Osteocyte (in vitro differentiated cells): ENCODE data around the gene TMEM33. TPM values are rescaled to one million over a fixed set of nuclear protein-coding genes. Genes with fewer than 3 reads are reported as not detected.

Source experiments
- DNase-seq: peaks from one replicate; pipeline ENCODE4 v3.0.0; 2021; ENCODE audit warnings: mixed read lengths; ENCODE audit not compliant: unreplicated experiment; ENCODE audit errors: extremely low spot score
- H3K27ac Mint-ChIP-seq: one replicate; pipeline ENCODE4 v1.8.0; 2021; ENCODE audit warnings: mild to moderate bottlenecking, mixed read lengths; ENCODE audit not compliant: unreplicated experiment
- H3K27me3 Mint-ChIP-seq: one replicate; pipeline ENCODE4 v1.8.0; 2021; ENCODE audit warnings: mixed read lengths; ENCODE audit not compliant: unreplicated experiment
- H3K36me3 Mint-ChIP-seq: one replicate; pipeline ENCODE4 v1.8.0; 2021; ENCODE audit warnings: mixed read lengths; ENCODE audit not compliant: unreplicated experiment
- H3K4me1 Mint-ChIP-seq: one replicate; pipeline ENCODE4 v1.8.0; 2021; ENCODE audit warnings: mixed read lengths; ENCODE audit not compliant: unreplicated experiment
- H3K4me3 Mint-ChIP-seq: one replicate; pipeline ENCODE4 v1.8.0; 2021; ENCODE audit warnings: mild to moderate bottlenecking, moderate library complexity, mixed read lengths; ENCODE audit not compliant: unreplicated experiment
- H3K9me3 Mint-ChIP-seq: one replicate; pipeline ENCODE4 v1.8.0; 2021; ENCODE audit warnings: mixed read lengths; ENCODE audit not compliant: unreplicated experiment
- total RNA-seq: library from RNA; stranded (reverse); gene quantifications from 2 replicates; pipeline ENCODE4 v1.2.1, GENCODE V29; 2021
- TF ChIP-seq, protein P1 (sequence below): fragments of 200-600 bp; sonication (generic); IDR thresholded peaks from 2 replicates; pipeline ENCODE4 v1.5.0; 2021; ENCODE audit warnings: antibody characterized with exemption, mild to moderate bottlenecking, moderate library complexity

Gene TMEM33
- total RNA-seq, 1 donor from 2014 or later = 54.8 TPM

DNA sequence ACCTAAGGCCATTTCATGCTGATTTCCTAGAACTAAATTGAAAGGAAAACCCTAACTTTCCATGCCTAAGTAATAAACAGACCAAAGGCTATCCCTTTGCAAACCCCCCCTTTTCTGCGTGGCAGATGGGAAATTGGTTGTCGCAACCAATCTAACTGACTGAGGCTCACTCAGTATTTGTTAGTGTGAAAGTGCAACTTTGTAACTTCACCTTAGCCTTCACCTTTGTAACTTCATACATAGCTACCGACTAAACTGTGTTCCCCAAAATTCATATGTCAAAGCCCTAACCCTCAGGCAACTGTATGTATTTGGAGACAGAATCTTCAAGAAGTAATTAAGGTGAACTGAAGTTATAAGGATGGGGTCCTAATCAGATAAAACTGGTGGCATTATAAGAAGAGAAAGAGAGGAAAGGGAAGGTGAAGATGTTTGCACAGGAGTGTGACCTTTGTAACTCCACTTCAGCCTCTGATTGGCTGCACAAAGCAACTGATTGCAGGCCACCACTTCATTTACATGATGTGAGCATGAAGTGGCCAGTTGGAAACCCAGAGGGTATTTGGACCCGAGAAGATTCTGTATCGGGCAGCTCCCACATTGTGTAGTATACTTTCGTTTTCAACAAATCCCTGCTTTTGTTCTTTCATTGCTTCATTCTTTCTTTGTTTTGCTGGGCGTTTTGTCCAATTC is 4.9 kb upstream of the TMEM33 start:
- Mint-ChIP-seq H3K27ac (no peak overlapping the region), H3K9me3 (no peaks in the 10 kb centered on the region), H3K4me1 (peaks cover 6% of the 10 kb centered on the region), H3K4me3 (no peak overlapping the region), H3K36me3 (no peaks in the 10 kb centered on the region), H3K27me3 (peaks cover 50% of the 10 kb centered on the region)
- TF ChIP-seq, protein P1, sequence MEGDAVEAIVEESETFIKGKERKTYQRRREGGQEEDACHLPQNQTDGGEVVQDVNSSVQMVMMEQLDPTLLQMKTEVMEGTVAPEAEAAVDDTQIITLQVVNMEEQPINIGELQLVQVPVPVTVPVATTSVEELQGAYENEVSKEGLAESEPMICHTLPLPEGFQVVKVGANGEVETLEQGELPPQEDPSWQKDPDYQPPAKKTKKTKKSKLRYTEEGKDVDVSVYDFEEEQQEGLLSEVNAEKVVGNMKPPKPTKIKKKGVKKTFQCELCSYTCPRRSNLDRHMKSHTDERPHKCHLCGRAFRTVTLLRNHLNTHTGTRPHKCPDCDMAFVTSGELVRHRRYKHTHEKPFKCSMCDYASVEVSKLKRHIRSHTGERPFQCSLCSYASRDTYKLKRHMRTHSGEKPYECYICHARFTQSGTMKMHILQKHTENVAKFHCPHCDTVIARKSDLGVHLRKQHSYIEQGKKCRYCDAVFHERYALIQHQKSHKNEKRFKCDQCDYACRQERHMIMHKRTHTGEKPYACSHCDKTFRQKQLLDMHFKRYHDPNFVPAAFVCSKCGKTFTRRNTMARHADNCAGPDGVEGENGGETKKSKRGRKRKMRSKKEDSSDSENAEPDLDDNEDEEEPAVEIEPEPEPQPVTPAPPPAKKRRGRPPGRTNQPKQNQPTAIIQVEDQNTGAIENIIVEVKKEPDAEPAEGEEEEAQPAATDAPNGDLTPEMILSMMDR = no peak
- no peak for DNase-seq

DNA sequence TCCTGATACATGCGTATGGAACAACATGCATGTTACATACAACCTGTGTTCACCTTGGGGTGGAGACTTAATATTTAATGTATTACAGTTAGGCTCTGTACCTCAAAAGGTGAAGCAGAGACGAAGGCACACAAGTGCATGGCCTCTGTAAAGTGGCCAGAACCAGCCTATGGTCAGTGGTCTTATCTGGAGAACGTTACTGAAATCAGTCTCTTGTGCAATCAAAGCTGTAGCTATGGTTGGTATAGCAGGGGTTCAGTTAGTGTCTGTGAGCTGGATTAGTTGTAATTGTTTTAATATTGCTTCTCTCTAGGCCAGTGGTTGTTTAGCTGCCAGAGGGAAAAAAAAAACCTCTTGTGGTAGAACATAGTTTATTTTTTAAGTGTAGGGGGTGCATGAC is 2.2 kb upstream of the TMEM33 start:
- Mint-ChIP-seq H3K27me3 (peaks cover 38% of the 10 kb centered on the region), H3K4me1 (peaks cover 26% of the 10 kb centered on the region), H3K4me3 (no peak overlapping the region), H3K27ac (no peak overlapping the region), H3K9me3 (no peaks in the 10 kb centered on the region), H3K36me3 (no peaks in the 10 kb centered on the region)
- TF ChIP-seq, protein P1 = no peak
- DNase-seq = no peak

DNA sequence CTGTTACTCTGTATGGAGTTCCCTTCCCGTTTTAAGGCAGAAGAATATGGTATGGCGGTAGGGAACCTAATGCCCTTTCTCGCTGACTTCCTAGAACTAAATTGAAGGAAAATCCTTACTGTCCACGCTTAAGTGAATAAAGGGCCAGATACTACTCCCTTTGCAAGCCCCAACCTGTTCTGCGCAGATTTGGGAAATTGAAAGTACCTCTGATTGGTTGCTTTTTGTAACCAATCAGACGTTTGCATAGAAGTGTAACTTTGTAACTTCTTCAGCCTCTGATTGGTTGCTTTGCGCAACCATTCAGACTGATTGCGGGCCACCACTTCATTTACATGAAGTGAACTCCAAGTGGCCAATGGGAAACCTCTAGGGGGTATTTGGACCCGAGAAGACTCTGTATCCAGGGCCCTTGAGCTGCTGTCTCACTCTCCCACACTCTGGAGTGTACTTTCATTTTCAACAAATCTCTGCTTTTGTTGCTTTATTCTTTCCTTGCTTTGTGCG is 1.2 kb upstream of the TMEM33 start:
- Mint-ChIP-seq H3K36me3 (no peaks in the 10 kb centered on the region), H3K27me3 (peaks cover 31% of the 10 kb centered on the region), H3K9me3 (no peaks in the 10 kb centered on the region), H3K27ac (no peak overlapping the region), H3K4me3 (peak overlapping the region; percentile 15), H3K4me1 (peaks cover 26% of the 10 kb centered on the region)
- DNase-seq = no peak
- TF ChIP-seq, protein P1 = no peak

DNA sequence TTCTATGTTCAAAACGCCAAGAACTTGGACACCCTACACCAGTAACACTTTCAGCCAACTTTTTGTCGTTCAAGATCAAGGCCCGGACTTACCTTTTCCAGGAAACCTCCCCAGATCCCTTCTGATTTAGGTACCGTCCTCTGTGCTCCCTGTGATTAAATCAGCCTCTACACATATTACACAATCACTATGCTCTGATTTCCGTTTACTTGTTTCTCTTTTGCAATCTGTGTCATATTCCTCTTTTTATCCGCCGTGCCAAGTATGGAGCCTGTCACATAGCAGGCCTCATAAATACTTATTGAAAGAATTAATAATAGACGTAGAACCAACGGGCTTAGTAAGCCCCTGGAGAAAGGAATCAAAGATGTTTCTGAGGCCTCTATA is 722 bp upstream of the TMEM33 start:
- peaks cover 26% of the 10 kb centered on the region for H3K4me1 Mint-ChIP-seq

DNA sequence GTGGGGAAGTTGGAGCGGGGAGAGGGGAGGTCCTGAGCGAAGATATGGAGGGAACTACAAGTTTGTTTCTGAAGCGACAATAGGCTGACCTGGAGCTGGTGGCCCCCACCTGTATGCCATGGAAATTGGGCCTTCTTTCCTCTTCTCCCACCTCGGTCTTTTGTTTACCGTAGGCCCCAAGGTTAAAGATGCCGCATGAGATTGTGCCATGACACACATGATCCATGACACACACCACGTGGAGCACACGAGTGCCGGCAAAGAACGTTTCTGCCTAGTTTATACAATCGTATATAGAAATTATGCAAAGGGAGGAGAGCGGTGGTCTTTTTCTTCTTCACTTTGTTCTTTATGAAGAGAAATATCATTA is 408 bp downstream of the TMEM33 start:
- Mint-ChIP-seq H3K27ac (peak overlapping the region; percentile 93), H3K9me3 (no peaks in the 10 kb centered on the region), H3K27me3 (peaks cover 17% of the 10 kb centered on the region), H3K36me3 (peaks cover 7% of the 10 kb centered on the region), H3K4me3 (peak overlapping the region; percentile 97), H3K4me1 (peaks cover 26% of the 10 kb centered on the region)
- DNase-seq = no peak
- TF ChIP-seq, protein P1 = no peak

More for the DNA sequence above, 722 bp upstream of the TMEM33 start:
- Mint-ChIP-seq H3K27ac (no peak overlapping the region), H3K4me3 (peak overlapping the region; percentile 97), H3K36me3 (peaks cover 4% of the 10 kb centered on the region), H3K9me3 (no peaks in the 10 kb centered on the region), H3K27me3 (peaks cover 27% of the 10 kb centered on the region)
- TF ChIP-seq, protein P1 = no peak
- DNase-seq = no peak
